ENCODE results near the gene MADCAM1. TPM values are rescaled to one million over a fixed set of nuclear protein-coding genes. Genes with fewer than 3 reads are reported as not detected.

MADCAM1 gene
- total RNA-seq, 4 donors from 2014 or later = 0.34 to 0.57 TPM; not detected in 2

DNA sequence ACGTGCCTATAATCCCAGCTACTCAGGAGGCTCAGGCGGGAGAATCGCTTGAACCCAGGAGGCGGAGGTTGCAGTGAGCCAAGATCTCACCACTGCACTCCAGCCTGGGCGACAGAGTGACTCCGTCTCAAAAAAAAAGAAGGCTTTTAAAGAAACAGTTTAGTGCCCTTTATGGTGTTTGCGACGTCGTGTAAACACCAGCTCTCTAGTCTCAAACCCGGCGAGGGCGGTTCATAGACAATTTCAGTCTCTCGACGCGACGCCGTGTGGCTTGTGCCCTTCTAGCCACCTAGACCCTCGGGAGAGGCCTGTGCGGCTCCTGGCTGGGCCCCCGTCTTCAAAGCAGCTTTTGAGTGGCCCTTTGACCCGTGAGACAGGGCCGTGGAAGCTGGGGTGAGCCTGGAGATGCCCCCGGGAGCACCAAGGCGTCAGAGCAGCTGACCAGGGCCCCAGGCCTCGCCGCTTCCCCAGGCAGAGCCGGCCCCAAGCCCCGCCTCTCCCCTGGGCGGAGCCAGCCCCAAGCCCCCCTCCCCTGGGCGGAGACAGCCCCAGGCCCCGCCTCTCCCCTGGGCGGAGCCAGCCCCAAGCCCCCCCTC is 5.0 kb upstream of the MADCAM1 start:
- DNase-seq (ENCODE audit: low spot score in 2 of 2) = no peak
- WGBS, 2 donors = 81 to 89% methylated on average over 23 to 30 of the region's 32 CpGs
- TF ChIP-seq POLR2A (IDR thresholded peaks at IDR 0.05) = no peak
- TF ChIP-seq CTCF (IDR thresholded peaks at IDR 0.05) = no peak
- intact Hi-C loops (cut with DNase I; ENCODE audit: low total_unique reads) = no loop called here
- H3K4me3 ChIP-seq (ENCODE audit: low read depth, poor library complexity, severe bottlenecking) = no peak overlapping the region

GRCh38 chr19:492091-492531 is 4.2 kb upstream of the MADCAM1 start:
- TF ChIP-seq POLR2A (IDR thresholded peaks at IDR 0.05) (no peak), CTCF (IDR thresholded peaks at IDR 0.05) (no peak)
- 85 to 87% methylated on average over 9 to 10 of the region's 19 CpGs for WGBS, 2 donors
- intact Hi-C loops (cut with DNase I; ENCODE audit: low total_unique reads) = no loop called here
- no peak overlapping the region for H3K4me3 ChIP-seq (ENCODE audit: low read depth, poor library complexity, severe bottlenecking)
- DNase-seq (ENCODE audit: low spot score in 2 of 2) = no peak

- no peak overlapping the region for H3K4me3 ChIP-seq (ENCODE audit: low read depth, poor library complexity, severe bottlenecking)
- WGBS, 2 donors = 69 to 74% methylated on average over 23 of the region's 23 CpGs
- TF ChIP-seq POLR2A (IDR thresholded peaks at IDR 0.05) (no peak), CTCF (IDR thresholded peaks at IDR 0.05) (no peak)
- intact Hi-C loops (cut with DNase I; ENCODE audit: low total_unique reads) = no loop called here
- DNase-seq (ENCODE audit: low spot score in 2 of 2) = no peak
These were observed 2.7 kb upstream of the MADCAM1 start for GRCh38 chr19:493391-494170.

GRCh38 chr19:494171-495080 is 1.9 kb upstream of the MADCAM1 start:
- 39 to 40% methylated on average over 17 to 20 of the region's 22 CpGs for WGBS, 2 donors
- no peak for DNase-seq (ENCODE audit: low spot score in 2 of 2)
- intact Hi-C loops (cut with DNase I; ENCODE audit: low total_unique reads) = no loop called here
- TF ChIP-seq POLR2A (IDR thresholded peaks at IDR 0.05) = no peak
- TF ChIP-seq CTCF (IDR thresholded peaks at IDR 0.05) = no peak
- no peak overlapping the region for H3K4me3 ChIP-seq (ENCODE audit: low read depth, poor library complexity, severe bottlenecking)

GRCh38 chr19:495081-495401 is 1.2 kb upstream of the MADCAM1 start:
- H3K4me3 ChIP-seq (ENCODE audit: low read depth, poor library complexity, severe bottlenecking) = no peak overlapping the region
- no peak for DNase-seq (ENCODE audit: low spot score in 2 of 2)
- intact Hi-C loops (cut with DNase I; ENCODE audit: low total_unique reads) = no loop called here
- TF ChIP-seq POLR2A (IDR thresholded peaks at IDR 0.05) (no peak), CTCF (IDR thresholded peaks at IDR 0.05) (no peak)
- WGBS, 2 donors = 54 to 55% methylated on average over 10 of the region's 10 CpGs

Measured in lower leg skin (tissue), 4 donors.